ENCODE data around the gene GLP2R.
"Not testable (repeated sequence)": the region's sequence is repeated elsewhere in the genome, so short reads cannot be mapped to it uniquely, and the experiment has no call there.

GLP2R gene

GRCh38 chr17:9899280-9900043, 73.7 kb downstream of the GLP2R start:
- no peak for DNase-seq (ENCODE audit: low read depth in 2 of 2)

DNA sequence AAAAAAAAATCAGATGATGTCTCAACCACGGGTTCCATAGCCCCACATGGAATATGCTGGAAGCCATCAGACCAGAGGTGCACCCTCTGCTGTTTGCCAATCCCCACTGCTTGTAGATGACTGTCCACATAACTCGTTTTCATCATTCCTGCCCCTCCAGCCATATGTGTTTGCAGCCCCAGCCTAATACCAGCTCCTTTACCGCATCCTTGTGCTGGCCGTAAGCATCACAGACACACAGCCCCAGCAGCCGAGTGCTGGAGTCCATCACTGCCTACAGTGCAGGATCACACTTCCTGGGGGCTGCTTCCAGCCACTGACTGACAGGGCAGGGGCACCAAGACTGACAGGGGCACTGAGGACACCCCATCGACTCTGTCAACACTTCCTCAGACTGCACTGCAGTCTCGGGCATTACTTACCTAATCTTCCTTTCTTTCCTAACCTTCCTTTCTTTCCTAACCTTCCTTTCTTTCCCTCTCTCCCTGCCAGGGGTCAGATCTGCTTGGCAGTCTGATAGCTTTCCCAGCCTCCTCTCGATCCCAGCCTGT, 74.4 kb downstream of the GLP2R start:
- no peak for DNase-seq (ENCODE audit: low read depth in 2 of 2)

DNA sequence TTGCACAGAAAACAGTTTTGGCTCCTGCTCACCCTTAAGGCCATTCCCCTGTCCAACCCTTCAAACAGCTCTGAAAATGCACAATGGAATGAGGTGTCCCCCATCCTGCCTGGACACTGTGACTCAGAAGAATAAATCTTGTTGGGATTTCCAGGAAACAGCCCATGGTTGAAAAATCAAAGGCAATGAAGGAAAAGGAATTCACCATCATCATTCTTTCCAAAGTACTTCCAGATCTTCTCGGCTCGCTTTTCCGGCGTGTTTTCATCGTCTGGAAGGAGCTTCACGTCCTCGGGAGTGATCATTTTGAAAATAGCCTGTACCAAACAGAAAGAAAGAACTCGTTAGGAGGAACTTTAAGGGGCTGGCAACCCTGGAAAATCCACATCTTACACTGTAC, 75.1 kb downstream of the GLP2R start:
- no peak for DNase-seq (ENCODE audit: low read depth in 2 of 2)

DNA sequence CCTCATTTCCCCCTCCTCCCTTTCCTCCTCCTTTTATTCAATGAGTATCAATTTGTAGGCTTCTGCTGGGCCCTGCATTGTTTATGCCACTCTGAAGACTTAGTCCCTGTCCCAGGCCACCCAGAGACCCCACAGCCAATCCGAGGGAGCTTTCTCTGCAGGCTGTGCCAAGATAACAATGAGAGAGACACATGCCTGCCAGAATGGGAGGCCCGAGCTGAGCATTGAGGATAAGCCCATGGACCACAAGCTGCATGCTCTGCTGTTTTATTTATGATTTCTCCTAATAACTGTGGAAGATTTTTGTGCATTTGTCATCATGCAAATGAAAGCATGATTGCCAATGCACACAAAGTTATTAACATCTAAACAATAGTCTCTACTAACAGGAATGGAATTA, 76.4 kb downstream of the GLP2R start:
- no peak for DNase-seq (ENCODE audit: low read depth in 2 of 2)

- no peak for DNase-seq (ENCODE audit: low read depth in 2 of 2)
Observed at GRCh38 chr17:9904277-9905077, 78.8 kb downstream of the GLP2R start.

DNA sequence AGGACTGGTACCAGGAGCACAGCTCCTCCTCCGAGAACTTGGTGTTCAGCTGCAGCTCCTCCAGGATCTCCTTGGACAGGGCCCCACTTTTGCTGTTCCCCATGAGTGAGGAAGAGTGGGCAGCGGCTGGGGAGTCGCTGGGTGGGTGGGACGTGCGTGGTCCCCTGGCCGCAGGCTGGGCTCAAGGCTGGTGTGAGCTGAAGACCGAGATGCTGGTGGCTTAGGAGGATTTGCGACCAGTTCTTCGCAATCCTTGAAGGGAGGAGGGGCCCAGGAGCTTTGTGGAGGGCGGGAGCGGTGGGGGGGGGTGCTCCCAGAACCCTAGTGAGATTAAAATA, 79.3 kb downstream of the GLP2R start, which contains the start of gene RCVRN:
Gene RCVRN (minus strand): TSS at position 194 of the 338 bp plus-strand sequence. CDS start 91 bp downstream, at position 103.
- DNase-seq (ENCODE audit: low read depth in 2 of 2), result no peak

- no peak for DNase-seq (ENCODE audit: low read depth in 2 of 2)
Observed at GRCh38 chr17:9905902-9906301, 80.2 kb downstream of the GLP2R start.

DNA sequence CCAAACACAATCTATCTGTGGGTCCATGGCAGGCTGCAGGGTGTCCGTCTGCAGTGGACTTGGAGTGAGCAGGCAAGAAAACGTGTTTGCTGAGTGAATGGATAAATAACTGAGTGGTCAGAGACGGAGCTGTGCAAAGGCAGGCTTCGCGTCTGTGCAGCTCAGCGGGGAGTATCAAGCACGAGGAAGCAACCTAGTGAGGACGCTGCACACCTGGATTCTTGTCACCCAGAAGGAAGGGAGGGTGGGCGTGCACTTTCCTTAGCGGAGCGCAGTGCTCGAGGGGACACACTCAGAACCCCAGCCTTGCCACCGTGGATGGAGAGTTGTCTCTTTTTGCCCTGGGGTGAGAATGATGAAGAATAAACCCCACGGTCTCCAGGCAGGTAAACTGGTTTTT, 80.9 kb downstream of the GLP2R start:
- DNase-seq (ENCODE audit: low read depth in 2 of 2), result no peak

DNA sequence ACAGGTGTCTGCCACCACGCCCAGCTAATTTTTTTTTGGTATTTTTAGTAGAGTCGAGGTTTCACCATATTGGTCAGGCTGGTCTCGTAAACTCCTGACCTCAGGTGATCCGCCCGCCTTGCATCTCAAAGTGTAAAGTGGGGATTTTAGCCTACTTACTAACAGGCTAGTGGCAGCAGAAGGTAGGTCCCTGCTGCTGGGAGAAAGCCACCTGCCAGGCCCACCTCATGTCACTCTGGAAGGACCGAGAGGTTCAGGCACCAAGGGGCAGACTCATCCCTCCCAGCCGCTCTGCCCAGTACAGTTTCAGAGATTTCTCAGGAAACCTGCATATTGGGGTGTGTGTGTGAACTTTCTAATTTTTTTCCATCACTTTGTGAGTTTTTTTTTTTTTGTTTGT, 81.4 kb downstream of the GLP2R start:
- DNase-seq (ENCODE audit: low read depth in 2 of 2), result no peak

DNA sequence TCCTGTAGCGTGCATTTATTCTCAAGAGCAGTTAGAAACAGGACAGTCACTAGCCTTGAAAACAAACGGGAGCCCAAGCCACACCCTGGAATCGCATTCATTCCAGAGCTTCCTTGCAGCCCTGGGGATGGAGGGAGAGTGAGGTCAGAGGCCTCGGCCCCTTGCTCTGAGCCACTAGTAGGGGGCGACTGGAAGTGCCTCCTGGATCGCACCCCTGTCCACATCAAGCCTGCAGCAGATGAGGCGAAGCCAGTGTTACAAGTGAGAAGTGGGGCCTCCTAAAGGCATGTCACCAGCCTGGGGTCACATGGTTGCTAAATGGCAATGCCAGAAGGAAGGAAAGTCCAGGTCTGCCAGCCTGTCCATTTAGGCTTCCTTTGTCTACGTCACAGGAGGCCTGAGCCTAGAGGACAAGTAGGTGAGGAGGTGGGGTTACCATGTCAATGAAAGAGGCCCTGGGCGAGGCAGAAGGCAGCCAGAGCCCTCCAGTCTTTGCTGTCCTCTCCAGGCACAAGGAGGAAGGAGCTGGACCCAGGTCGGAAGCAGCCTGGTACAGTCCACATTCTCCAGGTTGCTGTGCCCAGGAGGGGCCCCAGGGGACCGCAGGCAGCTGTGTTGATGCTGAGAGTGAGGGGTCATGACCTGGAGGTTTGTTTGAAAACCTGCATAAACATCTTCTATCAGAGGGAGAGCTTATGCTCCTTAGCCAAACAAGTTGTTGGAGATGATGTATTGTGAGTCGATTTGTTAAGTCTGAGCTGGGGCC, 82.3 kb downstream of the GLP2R start:
- DNase-seq (ENCODE audit: low read depth in 2 of 2), result no peak

DNA sequence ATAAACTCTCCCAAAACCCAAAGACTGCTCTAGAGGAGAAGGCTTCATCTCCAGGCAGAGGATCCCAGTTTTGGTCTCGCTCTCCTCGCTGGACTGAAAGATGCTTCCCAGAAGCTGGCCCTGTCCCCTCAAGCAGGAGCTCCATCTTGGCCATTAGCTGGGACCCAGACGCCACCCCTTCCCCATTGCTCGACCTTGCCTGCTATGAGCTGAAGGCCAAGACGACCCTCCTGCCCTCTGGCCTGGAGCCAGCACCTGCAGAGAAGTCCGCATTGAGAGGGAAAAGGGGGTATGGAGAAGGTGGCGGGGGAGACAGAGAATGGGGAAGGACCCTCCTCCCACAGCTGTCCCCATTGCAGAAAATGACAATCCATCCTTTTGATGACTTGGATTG, 82.9 kb downstream of the GLP2R start:
- no peak for DNase-seq (ENCODE audit: low read depth in 2 of 2)

DNA sequence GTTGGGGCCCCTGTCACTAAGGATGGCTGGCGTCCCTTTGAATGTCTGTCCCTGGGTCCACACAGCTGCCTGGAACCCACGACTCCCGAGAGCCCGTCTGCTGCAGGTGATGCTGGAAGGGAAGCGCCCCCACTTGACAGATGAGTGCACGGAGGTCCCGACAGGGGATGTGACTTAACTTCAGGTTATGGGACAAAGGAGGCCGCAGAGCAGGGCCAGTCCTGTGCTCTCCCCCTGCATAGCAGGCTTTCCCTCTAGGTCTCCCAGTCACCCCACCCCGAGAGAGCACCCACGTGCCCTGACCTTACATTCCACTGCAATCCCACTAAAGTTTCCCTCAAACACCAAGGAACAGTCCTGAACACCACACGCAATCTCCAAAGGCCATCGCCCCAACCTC, 85.4 kb downstream of the GLP2R start:
- no peak for DNase-seq (ENCODE audit: low read depth in 2 of 2)

GRCh38 chr17:9912121-9913099, 86.7 kb downstream of the GLP2R start:
- no peak for DNase-seq (ENCODE audit: low read depth in 2 of 2)

DNA sequence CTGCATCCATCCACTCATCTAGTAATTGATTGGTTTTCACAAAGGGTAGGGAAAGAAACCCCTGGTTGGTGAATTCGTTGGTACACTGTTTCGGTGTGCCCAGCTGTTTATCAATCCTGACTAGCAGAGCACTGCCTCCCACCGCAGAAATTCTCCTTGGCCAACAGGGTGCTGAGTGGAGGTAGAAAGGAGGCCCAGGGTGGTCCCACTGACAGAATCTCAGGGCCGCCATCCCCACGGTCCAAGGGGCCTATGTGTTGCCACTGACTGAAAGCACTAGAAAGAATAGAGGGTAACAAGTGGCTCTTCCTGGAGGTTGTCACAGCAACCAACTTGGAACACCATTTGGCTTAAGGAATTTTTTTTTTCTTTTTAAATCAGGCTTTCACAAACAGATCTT, 87.8 kb downstream of the GLP2R start:
- no peak for DNase-seq (ENCODE audit: low read depth in 2 of 2)

GRCh38 chr17:9916108-9916507, 90.4 kb downstream of the GLP2R start:
- DNase-seq (ENCODE audit: low read depth in 2 of 2), result no peak

DNA sequence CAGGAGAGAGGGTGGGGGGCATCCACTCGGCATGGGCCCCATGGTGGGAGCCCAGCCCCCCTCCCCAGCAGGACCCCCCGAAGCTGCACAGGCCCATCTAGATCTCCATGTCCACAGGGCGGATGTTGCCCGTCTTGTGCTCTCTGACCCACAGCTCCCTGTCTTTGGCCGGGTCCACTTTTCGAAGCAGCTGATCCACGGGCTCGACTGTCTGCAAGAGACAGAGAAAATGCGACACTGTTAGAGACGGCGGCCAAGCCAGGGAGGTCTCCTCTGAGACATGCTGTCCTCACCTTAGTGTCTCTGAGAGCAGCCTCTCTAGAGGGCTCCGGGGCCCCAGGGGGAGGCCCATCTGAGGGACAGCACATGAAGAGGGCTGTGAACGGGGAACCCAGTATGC, 91.4 kb downstream of the GLP2R start:
- no peak for DNase-seq (ENCODE audit: low read depth in 2 of 2)

GRCh38 chr17:9917801-9918200, 92.1 kb downstream of the GLP2R start:
- no peak for DNase-seq (ENCODE audit: low read depth in 2 of 2)

DNA sequence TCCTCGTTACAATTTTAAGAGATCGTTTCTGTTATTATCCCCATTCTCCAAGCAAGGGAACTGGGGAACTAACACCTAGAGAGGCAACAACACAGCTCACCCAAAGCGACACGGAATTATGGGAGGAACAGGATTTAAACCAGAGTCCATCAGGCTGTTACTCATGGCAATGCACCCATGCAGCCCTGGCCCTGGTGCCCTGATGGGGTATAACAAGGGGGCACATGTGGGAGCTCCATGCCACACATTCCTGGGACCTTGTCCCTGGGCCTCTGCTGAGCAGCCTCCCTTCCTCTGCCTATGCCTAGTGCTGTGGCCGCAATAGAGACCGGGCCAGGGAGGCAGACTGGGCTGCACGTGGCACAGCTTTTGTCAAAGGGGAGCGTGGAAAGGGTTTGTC, 92.6 kb downstream of the GLP2R start:
- DNase-seq (ENCODE audit: low read depth in 2 of 2), result no peak

- DNase-seq (ENCODE audit: low read depth in 2 of 2), result no peak
Observed at GRCh38 chr17:9918804-9919352, 93.2 kb downstream of the GLP2R start.

GRCh38 chr17:9921216-9921615, 95.5 kb downstream of the GLP2R start:
- DNase-seq (ENCODE audit: low read depth in 2 of 2), result not testable (repeated sequence)

Measured in stimulated activated CD8-positive, alpha-beta memory T cell treated with anti-CD3 and anti-CD28 coated beads, Interleukin-7, amount 100 ng/mL, for 1 hour (primary cell).